Upper lobe of left lung (tissue), 6 donors: Measurements from ENCODE around the gene UBE2U. TPM values are rescaled to one million over a fixed set of nuclear protein-coding genes. Genes with fewer than 3 reads are reported as not detected.
A peak's percentile ranks its signal among the peaks of the same experiment; 100 is the strongest.

Experiments used
- ATAC-seq, 2 donors: fragments of 200-7000 bp; cut with Tn5 transposase; one replicate each; pipeline ENCODE4 v1.9.1; 2022; ENCODE audit warnings: mild to moderate bottlenecking in 2 of 2, moderate library complexity in 2 of 2; ENCODE audit not compliant: low FRiP score in 2 of 2
- DNase-seq, 2 donors: peaks; one replicate each; pipeline ENCODE4 v3.0.0-alpha.2; 2019 to 2020
- H3K27ac ChIP-seq, 4 donors: fragments of 200-600 bp; sonication (generic); one replicate each; pipeline ENCODE4 v1.5.1; 2016 to 2019
- H3K27me3 ChIP-seq, 4 donors: fragments of 200-600 bp; sonication (generic); one replicate each; pipeline ENCODE4 v1.5.1; 2017 to 2019
- H3K36me3 ChIP-seq, 4 donors: fragments of 200-600 bp; sonication (generic); one replicate each; pipeline ENCODE4 v1.5.1; 2016 to 2019
- H3K4me1 ChIP-seq, 4 donors: fragments of 200-600 bp; sonication (generic); one replicate each; pipeline ENCODE4 v1.5.1; 2018 to 2019
- H3K4me3 ChIP-seq, 4 donors: fragments of 200-600 bp; sonication (generic); one replicate each; pipeline ENCODE4 v1.5.1; 2017 to 2019; ENCODE audit warnings: mild to moderate bottlenecking in 2 of 4, moderate library complexity in 1 of 4
- H3K9me3 ChIP-seq, 4 donors: fragments of 200-600 bp; sonication (generic); one replicate each; pipeline ENCODE4 v1.5.1; 2018 to 2019
- CTCF ChIP-seq, 6 experiments: fragments of 450-650 bp in 4 of 6; fragments of 200-600 bp in 2 of 6; sonication (generic) in 2 of 6; IDR thresholded peaks; one replicate each; pipeline ENCODE4 v1.5.1; 2016 to 2019; ENCODE audit warnings: antibody characterized with exemption in 6 of 6
- EP300 ChIP-seq, 4 donors: sonication (generic); formaldehyde crosslinking; IDR thresholded peaks; one replicate each; pipeline ENCODE4 v1.5.1; 2017; ENCODE audit warnings: antibody characterized with exemption in 4 of 4, control low read depth in 2 of 4
- POLR2A ChIP-seq, 4 donors: fragments of 450-650 bp; IDR thresholded peaks; one replicate each; pipeline ENCODE4 v1.5.1; 2016 to 2017; ENCODE audit warnings: antibody characterized with exemption in 4 of 4, mild to moderate bottlenecking in 2 of 4
- POLR2AphosphoS5 ChIP-seq, 2 donors: sonication (generic); formaldehyde crosslinking; IDR thresholded peaks; one replicate each; pipeline ENCODE4 v1.5.1; 2017; ENCODE audit warnings: antibody characterized with exemption in 2 of 2
- WGBS, 2 donors: methylation state at CpG; one replicate each; pipeline ENCODE4 v1.1.5; 2017 to 2018; 5-methylcytosine and 5-hydroxymethylcytosine counted together
- total RNA-seq, 6 donors: library from RNA; depleted of rRNA in 4 of 6; stranded (reverse); fragments of >200 nt in 4 of 6; gene quantifications; one replicate each; pipeline versions ENCODE4 v1.1.0 to v1.2.1, GENCODE V29; 2016 to 2021
- donor health status: DM: no; HTN: no; CAD: no; lungs with moderate emphysema.
- donor health status: DM: no; HTN: yes; CAD: no; lungs with severe emphysema.

UBE2U gene
- total RNA-seq, 6 donors from 2014 or later, result 0.34 TPM; not detected in 5

- WGBS, 2 donors, result 67 to 74% methylated on average over 2 of the region's 2 CpGs
- no peak for ATAC-seq
- peaks cover 0 to 1% (median 0%) of the 10 kb centered on the region in 4 donors for H3K4me1 ChIP-seq
- no peak for DNase-seq
- no peaks in the 10 kb centered on the region for H3K9me3 ChIP-seq
- no peak overlapping the region for H3K4me3 ChIP-seq
- no peak overlapping the region for H3K27ac ChIP-seq
- no peaks in the 10 kb centered on the region for H3K27me3 ChIP-seq
- H3K36me3 ChIP-seq, result no peaks in the 10 kb centered on the region
- TF ChIP-seq EP300 (IDR thresholded peaks at IDR 0.05) (no peak), POLR2AphosphoS5 (IDR thresholded peaks at IDR 0.05) (no peak), POLR2A (IDR thresholded peaks at IDR 0.05) (no peak), CTCF (IDR thresholded peaks at IDR 0.05) (no peak)
These were observed 60.4 kb downstream of the UBE2U start for GRCh38 chr1:64263856-64264255.

- no peaks in the 10 kb centered on the region for H3K9me3 ChIP-seq
- H3K4me1 ChIP-seq, result peaks cover 0 to 7% (median 5%) of the 10 kb centered on the region in 4 donors
- no peaks in the 10 kb centered on the region for H3K27me3 ChIP-seq
- TF ChIP-seq POLR2A (IDR thresholded peaks at IDR 0.05) (no peak), CTCF (IDR thresholded peaks at IDR 0.05) (no peak), POLR2AphosphoS5 (IDR thresholded peaks at IDR 0.05) (no peak), EP300 (IDR thresholded peaks at IDR 0.05) (no peak)
- H3K36me3 ChIP-seq, result no peaks in the 10 kb centered on the region
- no peak overlapping the region for H3K4me3 ChIP-seq
- ATAC-seq, result no peak
- no peak overlapping the region for H3K27ac ChIP-seq
- no peak for DNase-seq
- 74 to 89% methylated on average over 2 of the region's 2 CpGs for WGBS, 2 donors
These were observed 61.7 kb downstream of the UBE2U start for GRCh38 chr1:64265141-64265540.

- Histone ChIP-seq H3K36me3 (no peaks in the 10 kb centered on the region), H3K27ac (no peak overlapping the region), H3K4me3 (no peak overlapping the region), H3K9me3 (no peaks in the 10 kb centered on the region), H3K4me1 (peaks cover 0 to 7% (median 5%) of the 10 kb centered on the region in 4 donors), H3K27me3 (no peaks in the 10 kb centered on the region)
- ATAC-seq (no peak), DNase-seq (no peak)
- 36 to 37% methylated on average over 2 of the region's 2 CpGs for WGBS, 2 donors
- TF ChIP-seq EP300 (IDR thresholded peaks at IDR 0.05), result no peak
- TF ChIP-seq CTCF (IDR thresholded peaks at IDR 0.05), result no peak
- TF ChIP-seq POLR2A (IDR thresholded peaks at IDR 0.05), result no peak
- TF ChIP-seq POLR2AphosphoS5 (IDR thresholded peaks at IDR 0.05), result no peak
These were observed 63.6 kb downstream of the UBE2U start for GRCh38 chr1:64266991-64267390.

- Histone ChIP-seq H3K4me1 (peaks cover 0 to 7% (median 5%) of the 10 kb centered on the region in 4 donors), H3K9me3 (no peaks in the 10 kb centered on the region), H3K4me3 (peak overlapping the region in 1 of 4 donors; percentile 17), H3K36me3 (no peaks in the 10 kb centered on the region), H3K27ac (no peak overlapping the region), H3K27me3 (no peaks in the 10 kb centered on the region)
- 54 to 55% methylated on average over 23 of the region's 23 CpGs for WGBS, 2 donors
- no peak for TF ChIP-seq POLR2A (IDR thresholded peaks at IDR 0.05)
- TF ChIP-seq POLR2AphosphoS5 (IDR thresholded peaks at IDR 0.05), result no peak
- no peak for TF ChIP-seq EP300 (IDR thresholded peaks at IDR 0.05)
- TF ChIP-seq CTCF (IDR thresholded peaks at IDR 0.05), result peak; percentile 42 to 77 (median 70)
- peak; percentile 27 to 67 for DNase-seq
- ATAC-seq, result peak; percentile 67 to 91
These were observed 65.5 kb downstream of the UBE2U start for GRCh38 chr1:64268653-64269557.
